RWPE2 (cell line): ENCODE results near the gene C19orf73.
A peak's percentile ranks its signal among the peaks of the same experiment; 100 is the strongest.
"Not testable (repeated sequence)": the region's sequence is repeated elsewhere in the genome, so short reads cannot be mapped to it uniquely, and the experiment has no call there.

Source experiments
- ATAC-seq: fragments of 200-7000 bp; cut with Tn5 transposase; 3 replicates; pipeline ENCODE4 v1.9.1; 2021; ENCODE audit warnings: low read depth
- DNase-seq: peaks from one replicate; pipeline ENCODE4 v3.0.0-alpha.2; 2020; ENCODE audit warnings: low spot score
- H3K27ac ChIP-seq: fragments of 450-650 bp; 2 replicates; pipeline ENCODE4 v1.5.1; 2017; ENCODE audit warnings: mild to moderate bottlenecking; ENCODE audit not compliant: poor library complexity, severe bottlenecking
- H3K27me3 ChIP-seq: fragments of 250-450 bp; sonication (Bioruptor Pico); 2 replicates; pipeline ENCODE4 v1.5.1; 2021; ENCODE audit warnings: mild to moderate bottlenecking, moderate library complexity; ENCODE audit not compliant: insufficient read depth, poor library complexity, severe bottlenecking
- H3K36me3 ChIP-seq: fragments of 250-450 bp; sonication (Bioruptor Pico); 2 replicates; pipeline ENCODE4 v1.5.1; 2020; ENCODE audit warnings: low read depth, mild to moderate bottlenecking, moderate library complexity
- H3K4me1 ChIP-seq: fragments of 250-450 bp; sonication (Bioruptor Pico); 2 replicates; pipeline ENCODE4 v1.5.1; 2021; ENCODE audit warnings: mild to moderate bottlenecking, moderate library complexity; ENCODE audit not compliant: insufficient read depth, poor library complexity, severe bottlenecking
- H3K4me3 ChIP-seq: fragments of 250-450 bp; sonication (Bioruptor Pico); 2 replicates; pipeline ENCODE4 v1.5.1; 2021; ENCODE audit warnings: mild to moderate bottlenecking, moderate library complexity; ENCODE audit not compliant: severe bottlenecking
- H3K9me3 ChIP-seq: fragments of 250-450 bp; sonication (Bioruptor Pico); 2 replicates; pipeline ENCODE4 v1.5.1; 2021; ENCODE audit warnings: mild to moderate bottlenecking, moderate library complexity; ENCODE audit not compliant: severe bottlenecking
- CTCF ChIP-seq: fragments of 450-650 bp; IDR thresholded peaks from one replicate; pipeline ENCODE4 v1.5.1; 2017; ENCODE audit warnings: mild to moderate bottlenecking, moderate library complexity; ENCODE audit not compliant: poor library complexity, severe bottlenecking

Gene C19orf73

GRCh38 chr19:49127674-49128544 is 9.0 kb upstream of the C19orf73 start:
- Histone ChIP-seq H3K36me3 (no peaks in the 10 kb centered on the region), H3K9me3 (no peaks in the 10 kb centered on the region), H3K27ac (peak overlapping the region; percentile 22), H3K4me1 (peaks cover 8% of the 10 kb centered on the region), H3K4me3 (peak overlapping the region; percentile 36), H3K27me3 (no peaks in the 10 kb centered on the region)
- TF ChIP-seq CTCF = peak; percentile 17
- peak; percentile 94 for DNase-seq
- peak; percentile 92 for ATAC-seq

DNA sequence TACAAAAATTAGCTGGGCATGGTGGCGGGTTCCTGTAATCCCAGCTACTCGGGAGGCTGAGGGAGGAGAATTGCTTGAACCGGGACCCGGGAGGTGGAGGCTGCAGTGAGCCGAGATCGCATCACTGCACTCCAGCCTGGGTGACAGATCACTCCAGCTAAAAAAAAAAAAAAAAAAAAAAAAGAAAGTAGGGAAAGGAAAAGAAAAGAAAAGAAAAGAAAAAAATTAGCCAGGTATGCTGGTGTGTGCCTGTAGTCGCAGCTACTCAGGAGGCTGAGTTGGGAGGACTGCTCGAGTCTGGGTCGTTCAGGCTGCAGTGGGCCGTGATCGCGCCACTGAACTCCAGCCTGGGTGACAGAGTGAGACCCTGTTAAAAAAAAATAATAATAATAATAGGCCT is 8.3 kb upstream of the C19orf73 start:
- not testable (repeated sequence) for DNase-seq, H3K4me1 ChIP-seq, H3K9me3 ChIP-seq, H3K36me3 ChIP-seq, ATAC-seq, H3K27me3 ChIP-seq
- Histone ChIP-seq H3K4me3 (peak overlapping the region; percentile 36), H3K27ac (peak overlapping the region; percentile 22)

GRCh38 chr19:49126575-49126974 is 7.6 kb upstream of the C19orf73 start:
- ATAC-seq (no peak), DNase-seq (no peak)
- no peak for TF ChIP-seq CTCF
- Histone ChIP-seq H3K27ac (no peak overlapping the region), H3K27me3 (no peaks in the 10 kb centered on the region), H3K36me3 (no peaks in the 10 kb centered on the region), H3K4me3 (no peak overlapping the region), H3K4me1 (peaks cover 8% of the 10 kb centered on the region), H3K9me3 (no peaks in the 10 kb centered on the region)

GRCh38 chr19:49125025-49125731 is 6.2 kb upstream of the C19orf73 start:
- TF ChIP-seq CTCF = no peak

GRCh38 chr19:49123285-49123684 is 4.3 kb upstream of the C19orf73 start:
- not testable (repeated sequence) for ATAC-seq, H3K27ac ChIP-seq, H3K36me3 ChIP-seq, H3K27me3 ChIP-seq, H3K4me3 ChIP-seq, H3K4me1 ChIP-seq, DNase-seq, H3K9me3 ChIP-seq

More at GRCh38 chr19:49125025-49125731, 6.2 kb upstream of the C19orf73 start:
- ATAC-seq = no peak
- Histone ChIP-seq H3K4me1 (peaks cover 8% of the 10 kb centered on the region), H3K9me3 (no peaks in the 10 kb centered on the region), H3K4me3 (no peak overlapping the region), H3K36me3 (no peaks in the 10 kb centered on the region), H3K27ac (no peak overlapping the region), H3K27me3 (no peaks in the 10 kb centered on the region)
- DNase-seq = no peak

DNA sequence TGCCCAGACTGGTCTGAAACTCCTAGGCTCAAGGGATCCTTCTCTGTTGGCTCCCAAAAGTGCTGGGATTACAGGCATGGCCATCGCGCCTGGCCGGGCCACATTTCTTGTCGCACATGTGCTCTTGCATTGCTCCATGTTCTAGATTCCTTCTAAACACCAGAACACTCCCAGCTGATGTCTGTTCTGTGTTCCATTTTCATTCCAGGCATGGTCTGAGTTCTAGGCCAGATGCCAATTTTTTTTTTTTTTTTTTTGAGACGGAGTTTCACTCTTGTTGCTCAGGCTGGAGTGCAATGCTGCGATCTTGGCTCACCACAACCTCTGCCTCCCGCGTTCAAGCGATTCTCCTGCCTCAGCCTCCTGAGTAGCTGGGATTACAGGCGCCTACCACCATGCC is 2.9 kb upstream of the C19orf73 start:
- not testable (repeated sequence) for DNase-seq, H3K36me3 ChIP-seq, H3K9me3 ChIP-seq, H3K4me3 ChIP-seq, ATAC-seq, H3K27ac ChIP-seq, H3K27me3 ChIP-seq, H3K4me1 ChIP-seq
